Stimulated activated naive CD8-positive, alpha-beta T cell treated with anti-CD3 and anti-CD28 coated beads, Interleukin-15, Interleukin-2, amounts not matched to agents 100 U/mL and 50 U/mL, for 24 hours (primary cell): ENCODE measurements around the gene NUDT6.
"Not testable (repeated sequence)": the region's sequence is repeated elsewhere in the genome, so short reads cannot be mapped to it uniquely, and the experiment has no call there.

Experiments used
- ATAC-seq: fragments of 150-1000 bp; cut with Tn5 transposase; one replicate; pipeline ENCODE4 v1.10.0; 2021
- DNase-seq: peaks from one replicate; pipeline ENCODE4 v3.0.0; 2021

Gene NUDT6

DNA sequence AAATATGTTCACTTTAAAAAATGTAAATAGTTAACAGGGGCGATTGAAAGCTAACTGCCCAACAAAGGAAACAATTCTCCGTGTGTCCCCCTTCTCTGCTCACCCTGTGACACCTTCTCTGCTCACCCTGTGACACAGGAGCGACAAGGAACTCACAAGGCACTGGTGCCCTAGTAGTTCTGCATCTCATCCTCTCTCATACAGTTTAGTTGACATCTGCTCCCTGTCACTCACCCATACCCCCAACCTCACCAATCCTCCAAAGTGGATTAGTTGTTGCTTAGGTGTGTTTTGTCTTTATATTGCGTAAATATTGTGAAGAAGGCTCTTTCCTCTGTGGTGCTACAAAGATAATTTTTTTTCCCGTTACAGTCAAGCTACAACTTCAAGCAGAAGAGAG, 46.4 kb downstream of the NUDT6 start:
- ATAC-seq (no peak), DNase-seq (no peak)

GRCh38 chr4:122873821-122874593, 48.4 kb downstream of the NUDT6 start:
- ATAC-seq (no peak), DNase-seq (no peak)

- ATAC-seq (no peak), DNase-seq (no peak)
Measured at GRCh38 chr4:122873146-122873545, 49.3 kb downstream of the NUDT6 start.

DNA sequence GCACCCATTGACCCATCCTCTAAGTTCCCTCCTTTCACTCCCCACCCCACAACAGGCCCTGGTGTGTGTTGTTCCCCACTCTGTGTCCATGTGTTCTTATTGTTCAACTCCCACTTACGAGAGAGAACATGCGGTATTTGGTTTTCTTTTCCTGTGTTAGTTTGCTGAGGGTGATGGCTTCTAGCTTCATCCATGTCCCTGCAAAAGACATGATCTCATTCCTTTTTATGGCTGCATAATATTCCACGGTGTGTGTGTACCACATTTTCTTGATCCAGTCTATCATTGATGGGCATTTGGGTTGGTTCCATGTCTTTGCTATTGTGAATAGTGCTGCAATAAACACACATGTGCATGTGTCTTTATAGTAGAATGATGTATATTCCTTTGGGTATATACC, 54.2 kb downstream of the NUDT6 start:
- not testable (repeated sequence) for ATAC-seq, DNase-seq

DNA sequence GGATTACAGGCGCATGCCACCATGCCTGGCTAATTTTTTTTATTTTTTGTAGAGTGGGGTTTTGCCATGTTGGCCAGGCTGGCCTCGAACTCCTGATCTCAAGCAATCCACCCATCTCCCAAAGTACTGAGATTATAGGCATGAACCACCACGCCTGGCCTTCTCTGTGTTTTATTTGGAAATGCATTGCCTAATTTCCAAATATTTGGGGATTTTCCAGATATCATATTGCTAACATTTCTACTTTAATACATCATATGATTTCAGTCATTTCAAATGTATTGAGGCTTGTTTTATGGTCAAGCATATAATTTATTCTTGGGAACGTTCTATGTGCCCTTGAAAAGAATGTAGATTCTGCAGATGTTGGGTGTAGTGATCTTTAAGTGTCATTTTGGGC, 57.0 kb downstream of the NUDT6 start:
- no peak for ATAC-seq
- DNase-seq: no peak

GRCh38 chr4:122863639-122864038, 58.8 kb downstream of the NUDT6 start:
- no peak for DNase-seq
- ATAC-seq: no peak

DNA sequence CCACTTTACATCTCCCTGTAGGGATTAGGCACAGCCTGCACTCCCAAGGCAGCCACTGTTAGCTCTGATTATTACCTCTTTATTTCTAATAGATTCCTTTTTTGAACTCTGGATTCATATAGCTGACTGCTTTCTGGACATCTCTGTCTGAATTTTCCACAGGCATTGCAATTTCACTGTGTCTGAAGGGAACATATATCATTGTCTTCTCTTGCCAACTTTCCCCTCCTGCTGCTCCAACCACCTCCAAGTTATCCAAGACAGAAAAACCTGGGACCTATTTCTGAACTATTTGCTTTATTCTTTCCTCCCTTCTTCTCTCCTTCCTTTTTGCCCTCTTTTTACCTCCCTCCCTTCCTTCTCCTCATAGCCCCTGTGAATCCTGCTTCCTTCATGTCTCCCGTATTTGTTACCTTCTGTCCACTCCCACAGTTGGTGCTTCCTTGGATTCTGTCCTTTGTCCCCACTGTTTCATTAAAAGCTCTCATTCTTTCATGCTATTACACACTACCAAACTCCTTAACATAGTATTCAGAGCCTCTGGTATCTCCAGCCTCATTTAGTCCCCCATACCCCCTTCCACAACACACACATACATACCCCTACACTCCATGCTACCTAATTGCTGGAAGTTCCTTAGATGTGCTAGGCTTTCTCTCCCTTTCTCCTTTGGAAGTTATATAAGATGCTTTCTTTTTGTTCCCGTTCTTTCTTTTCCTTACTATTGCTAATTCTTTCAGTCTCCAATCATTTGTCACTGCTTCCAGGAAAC, 61.0 kb downstream of the NUDT6 start:
- ATAC-seq: no peak
- DNase-seq: no peak

GRCh38 chr4:122858705-122859104, 63.7 kb downstream of the NUDT6 start:
- DNase-seq (no peak), ATAC-seq (no peak)

- ATAC-seq: no peak
- no peak for DNase-seq
Measured at GRCh38 chr4:122857160-122857559, 65.2 kb downstream of the NUDT6 start.

- DNase-seq (no peak), ATAC-seq (no peak)
Measured at GRCh38 chr4:122855353-122855890, 67.0 kb downstream of the NUDT6 start.

GRCh38 chr4:122854447-122855352, 67.7 kb downstream of the NUDT6 start:
- ATAC-seq (no peak), DNase-seq (no peak)

DNA sequence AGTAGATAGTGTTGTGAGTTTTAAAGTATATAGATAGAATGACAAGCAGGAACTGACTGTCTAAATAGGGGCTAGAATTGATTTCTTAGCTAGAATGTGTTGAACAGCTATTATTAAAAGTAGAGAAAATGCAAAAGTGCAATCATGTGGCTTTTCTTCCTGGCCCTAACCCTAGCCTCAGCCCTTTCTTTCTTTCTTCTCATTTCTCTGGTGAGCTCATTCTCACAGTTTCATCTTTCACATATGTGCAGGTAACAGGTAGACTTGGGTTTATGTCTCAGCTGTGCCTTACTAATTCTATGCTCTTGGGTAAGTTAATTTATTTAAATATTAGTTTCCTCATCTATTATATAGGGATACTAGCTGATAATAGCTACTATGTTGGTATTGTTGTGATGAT, 70.8 kb downstream of the NUDT6 start:
- DNase-seq (no peak), ATAC-seq (no peak)

GRCh38 chr4:122849789-122850188, 72.6 kb downstream of the NUDT6 start:
- ATAC-seq, DNase-seq: not testable (repeated sequence)

GRCh38 chr4:122847931-122848330, 74.5 kb downstream of the NUDT6 start:
- DNase-seq (no peak), ATAC-seq (no peak)

DNA sequence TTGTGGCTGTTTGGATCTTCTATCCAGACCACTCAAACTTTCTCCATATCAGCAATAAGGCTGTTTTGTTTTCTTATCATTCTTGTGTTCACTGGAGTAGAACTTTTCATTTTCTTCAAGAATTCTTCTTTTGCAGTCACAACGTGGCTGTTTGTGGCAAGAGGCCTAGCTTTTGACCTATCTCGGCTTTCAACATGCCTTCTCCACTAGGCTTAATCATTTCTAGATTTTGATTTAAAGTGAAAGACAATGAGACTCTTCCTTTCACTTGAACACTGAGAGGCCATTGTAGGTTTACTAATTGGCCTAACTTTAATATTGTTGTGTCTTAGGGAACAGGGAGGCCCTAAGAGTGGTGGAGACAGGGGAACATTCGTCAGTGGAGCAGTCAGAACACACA, 76.6 kb downstream of the NUDT6 start:
- no peak for ATAC-seq
- DNase-seq: no peak

DNA sequence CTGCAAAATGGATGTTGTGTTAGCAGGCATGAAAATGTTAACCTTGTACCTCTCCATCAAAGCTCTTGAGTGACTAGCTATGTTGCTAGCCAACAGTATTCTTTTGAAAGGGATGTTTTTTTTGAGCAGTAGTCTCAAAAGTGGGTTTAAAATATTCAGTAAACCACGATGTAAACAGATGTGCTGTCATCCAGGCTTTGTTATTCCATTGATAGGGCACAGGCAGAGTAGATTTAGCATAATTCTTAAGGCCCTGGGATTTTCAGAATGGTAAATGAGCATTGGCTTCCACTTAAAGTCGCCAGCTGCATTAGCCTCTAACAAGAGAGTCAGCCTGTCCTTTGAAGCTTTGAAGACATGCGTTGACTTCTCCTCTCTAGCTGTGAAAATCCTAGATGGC, 77.3 kb downstream of the NUDT6 start:
- DNase-seq (no peak), ATAC-seq (no peak)

DNA sequence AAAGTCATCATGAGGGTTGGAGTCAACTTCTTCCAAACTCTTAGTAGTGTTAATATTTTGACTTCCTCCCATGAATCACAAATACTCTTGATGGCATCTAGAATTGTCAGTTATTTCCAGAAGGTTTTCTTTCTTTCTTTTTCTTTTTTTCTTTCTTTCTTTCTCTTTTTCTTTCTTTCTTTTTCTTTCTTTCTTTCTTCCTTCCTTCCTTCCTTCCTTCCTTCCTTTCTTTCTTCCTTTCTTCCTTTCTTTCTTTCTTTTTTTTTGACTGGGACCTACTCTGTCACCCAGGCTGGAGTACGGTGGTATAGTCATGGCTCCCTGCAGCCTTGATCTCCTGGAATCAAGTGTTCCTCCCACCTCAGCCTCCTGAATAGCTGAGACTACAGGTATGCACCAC, 78.0 kb downstream of the NUDT6 start:
- not testable (repeated sequence) for DNase-seq

DNA sequence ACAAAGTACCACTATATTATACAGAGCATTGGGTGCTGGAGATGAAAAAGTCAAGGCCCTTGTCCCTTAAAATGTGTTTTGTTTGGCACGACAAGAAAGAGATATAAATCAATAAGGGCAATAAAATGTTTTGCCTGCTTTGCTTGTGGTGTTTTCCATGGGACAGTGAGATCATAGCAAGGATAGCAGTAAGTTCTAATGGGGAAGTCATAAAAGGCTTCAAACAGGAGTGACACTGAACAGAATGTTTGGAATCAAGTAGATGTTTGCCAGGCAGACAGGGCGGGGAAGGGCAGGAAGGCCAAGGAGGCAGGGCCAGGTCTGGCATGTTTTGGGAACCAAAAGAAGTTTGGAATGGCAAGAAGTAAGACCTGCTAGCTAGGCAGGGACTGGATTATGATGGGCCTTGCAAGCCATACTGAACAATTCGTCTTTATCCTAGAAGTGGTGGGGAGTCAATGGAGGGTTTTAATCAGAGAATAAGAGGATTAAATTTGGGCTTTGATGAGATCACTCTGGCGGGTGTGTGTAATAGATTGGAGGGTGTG, 79.3 kb downstream of the NUDT6 start:
- DNase-seq (no peak), ATAC-seq (no peak)

More for the DNA sequence above, 78.0 kb downstream of the NUDT6 start:
- ATAC-seq: not testable (repeated sequence)
